Measurements from ENCODE around the gene SLC17A9.
"Not testable (repeated sequence)": the region's sequence is repeated elsewhere in the genome, so short reads cannot be mapped to it uniquely, and the experiment has no call there.

The SLC17A9 gene

DNA sequence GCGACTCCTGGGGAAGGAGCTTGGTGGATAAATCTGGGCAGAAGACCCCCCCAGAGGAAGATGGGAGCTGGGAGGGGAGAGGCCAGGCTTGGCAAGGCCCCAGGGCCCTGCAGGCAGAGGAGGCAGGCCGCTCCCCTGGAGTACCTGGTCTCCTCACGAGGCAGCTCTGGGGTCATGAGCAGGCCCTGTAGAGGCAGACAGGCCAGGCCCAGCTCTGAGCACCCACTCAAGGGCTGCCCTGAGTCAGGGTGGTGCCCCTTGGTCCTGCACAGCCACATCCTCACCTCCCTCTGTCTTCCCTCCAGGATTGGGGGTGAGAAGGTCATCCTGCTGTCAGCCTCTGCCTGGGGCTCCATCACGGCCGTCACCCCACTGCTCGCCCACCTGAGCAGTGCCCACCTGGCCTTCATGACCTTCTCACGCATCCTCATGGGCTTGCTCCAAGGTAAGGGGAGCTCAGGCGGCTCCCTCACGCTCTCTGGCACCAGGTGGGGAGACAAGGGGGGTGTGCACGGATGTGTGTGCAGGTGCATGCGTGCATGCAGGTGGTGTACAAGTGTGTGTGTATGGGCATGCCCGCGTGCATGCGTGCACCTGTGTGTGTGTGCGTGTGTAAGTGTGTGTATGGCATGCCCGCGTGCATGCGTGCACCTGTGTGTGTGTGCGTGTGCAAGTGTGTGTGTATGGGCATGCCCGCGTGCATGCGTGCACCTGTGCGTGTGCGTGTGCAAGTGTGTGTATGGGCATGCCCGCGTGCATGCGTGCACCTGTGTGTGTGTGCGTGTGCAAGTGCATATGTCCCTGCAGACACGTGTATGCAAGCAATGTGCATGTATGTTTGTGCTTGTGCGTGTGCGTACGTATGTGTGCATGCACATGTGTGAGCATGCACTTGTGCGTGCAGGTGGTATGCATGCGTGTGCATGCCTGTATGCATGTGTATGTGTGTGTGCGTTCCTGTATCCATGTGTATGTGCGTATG is 4.9 kb downstream of the SLC17A9 start:
- no peak for DNase-seq (ENCODE audit: low spot score)

DNA sequence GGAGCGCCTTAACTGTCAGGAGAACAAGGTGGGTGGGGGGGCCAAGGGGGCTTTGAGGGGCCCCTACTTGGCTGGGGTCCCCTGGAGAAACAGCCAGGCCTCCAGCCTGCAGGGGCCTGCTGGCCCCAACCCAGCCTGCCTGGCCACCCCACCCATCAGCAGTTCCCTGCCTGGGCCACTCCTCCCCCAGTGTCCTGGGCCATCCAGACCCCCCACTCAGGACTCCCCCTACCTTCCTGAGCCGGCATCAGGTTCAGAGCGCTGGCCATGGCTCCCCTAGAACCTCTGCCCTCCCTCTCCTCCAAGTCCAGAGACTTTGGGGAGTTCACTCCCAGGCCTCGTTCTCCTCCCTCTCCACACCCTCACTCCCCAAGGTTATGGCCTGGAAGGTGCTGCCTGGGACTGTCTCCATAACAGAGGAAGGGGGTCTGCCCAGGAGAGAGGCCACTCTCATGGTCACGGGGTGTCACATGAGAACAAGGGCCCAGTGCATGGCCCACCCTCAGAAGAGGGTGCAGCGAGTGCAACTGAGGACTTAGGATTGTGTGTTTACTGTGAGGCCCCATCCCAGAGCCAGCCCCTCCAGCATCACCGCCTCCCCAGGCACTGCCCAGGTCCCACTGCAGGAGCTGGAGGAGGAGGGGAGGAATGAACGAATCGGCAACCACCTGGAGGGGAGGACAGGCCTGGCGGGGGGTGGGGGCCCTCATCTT is 6.0 kb downstream of the SLC17A9 start:
- DNase-seq (ENCODE audit: low spot score): no peak

DNA sequence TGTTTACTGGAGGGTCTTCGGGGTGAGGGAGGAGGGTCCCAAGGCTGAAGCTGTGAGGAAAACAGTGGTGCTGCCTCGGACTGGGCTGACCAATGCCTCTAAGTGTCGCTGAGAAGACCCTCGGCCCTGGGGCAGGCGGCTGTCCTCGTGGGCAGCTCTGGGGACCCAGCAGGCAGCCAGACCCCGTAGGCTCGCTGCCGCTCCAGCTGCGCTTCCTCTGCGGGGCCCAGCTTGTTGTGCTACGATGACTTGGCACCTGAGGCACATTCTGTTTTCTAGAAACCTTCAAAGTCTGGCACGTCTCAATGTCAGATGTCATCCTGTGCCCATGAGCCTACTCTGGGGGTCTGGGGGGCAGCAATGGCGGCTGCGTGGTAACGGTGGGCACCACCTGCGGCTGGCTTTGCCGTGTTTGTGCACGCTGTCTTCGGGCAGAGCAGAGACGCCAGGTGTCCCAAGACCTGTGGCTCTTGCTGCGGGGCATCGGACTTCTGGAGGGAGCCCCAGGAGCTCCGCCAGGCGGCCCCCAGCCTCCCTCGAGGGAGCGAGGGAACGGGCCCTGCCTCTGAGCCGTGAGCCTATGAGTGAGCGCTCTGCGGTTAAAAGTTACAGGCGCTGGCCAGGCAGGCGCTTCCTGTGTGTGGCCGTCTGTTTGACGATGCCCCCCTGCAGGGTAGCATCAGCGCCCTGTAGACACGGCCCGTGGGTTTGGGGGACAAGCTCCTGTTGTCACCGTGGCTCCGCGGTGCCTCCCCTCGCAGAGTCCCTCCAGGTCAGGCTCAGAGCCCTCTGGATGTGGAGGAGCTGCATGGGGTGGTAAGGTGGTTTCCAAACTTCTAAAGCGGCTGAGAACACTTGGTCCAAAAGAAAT is 6.8 kb downstream of the SLC17A9 start:
- DNase-seq (ENCODE audit: low spot score): no peak

- no peak for DNase-seq (ENCODE audit: low spot score)
These were observed 7.5 kb downstream of the SLC17A9 start for GRCh38 chr20:62959998-62960436.

- not testable (repeated sequence) for DNase-seq (ENCODE audit: low spot score)
These were observed 8.2 kb downstream of the SLC17A9 start for GRCh38 chr20:62960446-62961309.

DNA sequence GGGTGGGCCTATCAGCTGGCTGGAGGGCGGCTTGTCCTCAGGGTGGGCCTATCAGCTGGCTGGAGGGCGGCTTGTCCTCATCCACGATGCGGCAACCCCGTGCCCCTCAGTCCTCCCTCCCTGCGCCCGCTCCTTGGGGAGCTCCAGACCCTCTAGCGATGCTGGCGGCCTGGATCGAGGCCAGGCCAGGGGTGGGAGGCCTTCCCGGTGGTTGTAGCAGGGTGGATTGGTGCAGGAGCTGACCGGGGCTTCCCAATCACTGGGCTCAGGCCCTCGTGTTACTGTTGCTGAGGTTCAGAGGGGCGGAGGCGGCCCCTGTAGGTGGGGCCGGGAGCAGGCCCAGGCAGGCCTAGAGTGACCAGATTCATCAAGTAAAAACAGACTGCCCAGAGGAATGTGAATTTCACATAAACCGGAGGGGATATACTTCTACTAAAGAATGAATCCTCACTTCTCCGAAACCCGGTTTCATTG is 8.8 kb downstream of the SLC17A9 start:
- no peak for DNase-seq (ENCODE audit: low spot score)

DNA sequence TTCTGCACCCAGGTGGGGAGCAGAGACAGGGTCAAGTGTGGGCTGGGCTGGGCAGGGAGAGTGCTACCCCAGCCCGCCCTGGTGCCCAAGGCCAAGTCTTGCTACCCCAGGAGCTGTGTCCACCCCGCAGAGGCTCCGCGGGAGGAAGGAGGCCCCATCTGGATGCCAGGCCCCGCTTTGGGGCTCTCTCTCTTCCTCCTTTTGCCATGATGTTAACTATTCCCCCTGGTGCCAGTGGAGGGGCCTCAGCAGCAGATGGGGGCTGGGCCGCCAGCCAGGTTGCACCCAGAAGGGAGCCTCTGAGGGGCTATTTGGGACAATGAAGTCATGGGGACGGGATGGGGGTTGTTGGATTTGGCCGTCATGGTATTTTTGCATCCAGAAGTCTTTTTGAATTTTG is 9.3 kb downstream of the SLC17A9 start:
- no peak for DNase-seq (ENCODE audit: low spot score)

- no peak for DNase-seq (ENCODE audit: low spot score)
These were observed 9.8 kb downstream of the SLC17A9 start for GRCh38 chr20:62962221-62962879.

DNA sequence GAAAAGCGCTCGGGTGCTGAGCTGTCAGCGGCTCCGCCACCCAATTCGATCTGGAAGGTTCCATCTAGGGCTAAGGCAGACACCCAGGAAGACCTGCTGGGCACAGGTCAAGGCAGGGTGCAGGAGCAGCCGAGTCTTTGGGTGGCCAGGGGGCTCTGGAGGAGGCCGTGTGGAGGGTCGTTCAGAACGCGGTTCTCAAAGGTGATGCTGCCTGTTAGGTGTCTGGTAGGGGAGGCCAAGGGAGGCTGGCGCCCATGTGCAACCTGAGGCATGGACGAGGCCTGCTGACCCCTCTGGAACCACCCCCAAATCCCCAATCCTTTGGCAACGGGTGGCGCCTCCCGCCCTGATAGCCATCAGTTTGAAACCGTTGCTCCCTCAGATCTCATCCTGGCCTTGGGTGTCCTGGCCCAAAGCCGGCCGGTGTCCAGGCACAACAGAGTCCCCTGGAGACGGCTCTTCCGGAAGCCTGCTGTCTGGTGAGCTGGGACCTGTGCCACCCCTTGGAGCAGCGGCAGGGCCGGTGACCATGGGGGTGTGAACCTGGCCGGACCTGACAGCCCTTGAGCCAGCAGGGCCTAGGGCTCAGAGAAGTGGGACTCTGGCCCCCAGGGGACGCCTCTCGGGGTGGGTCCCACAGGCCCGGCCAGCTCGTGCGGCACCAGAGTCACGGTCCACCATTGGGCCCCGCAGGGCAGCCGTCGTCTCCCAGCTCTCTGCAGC is 10.5 kb downstream of the SLC17A9 start:
- no peak for DNase-seq (ENCODE audit: low spot score)

DNA sequence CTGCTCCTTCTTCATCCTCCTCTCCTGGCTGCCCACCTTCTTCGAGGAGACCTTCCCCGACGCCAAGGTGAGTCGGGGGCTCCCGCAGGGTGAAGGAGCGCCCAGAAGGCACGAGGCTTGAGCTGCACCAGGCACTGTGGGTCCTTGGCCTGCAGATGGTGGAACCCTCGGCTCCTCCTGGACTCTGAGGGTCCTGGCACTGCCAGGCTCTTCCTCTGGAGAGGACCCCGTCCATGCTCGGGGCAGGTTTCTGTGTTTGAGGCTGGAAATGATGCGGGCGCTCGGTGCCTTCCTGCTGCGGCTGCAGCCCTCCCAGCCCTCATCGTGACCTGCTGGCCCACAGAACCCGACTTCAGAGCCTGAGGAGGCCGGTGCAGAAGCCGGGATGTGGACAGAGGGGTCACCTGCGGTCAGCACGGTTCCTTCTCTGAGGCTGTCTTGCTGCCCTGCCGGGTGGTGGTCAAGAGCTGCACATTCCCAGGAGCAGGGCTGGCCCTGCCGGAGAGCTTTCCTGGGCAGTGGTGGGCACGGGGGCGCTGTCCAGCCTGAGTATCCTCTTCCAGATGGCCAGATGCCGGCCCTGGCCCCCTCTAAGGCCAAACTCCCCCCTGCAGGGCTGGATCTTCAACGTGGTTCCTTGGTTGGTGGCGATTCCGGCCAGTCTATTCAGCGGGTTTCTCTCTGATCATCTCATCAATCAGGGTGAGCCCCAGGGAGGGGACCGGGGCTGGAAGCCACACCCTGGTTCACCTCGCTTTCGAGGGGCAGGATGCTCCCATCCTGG is 11.3 kb downstream of the SLC17A9 start:
- no peak for DNase-seq (ENCODE audit: low spot score)

DNA sequence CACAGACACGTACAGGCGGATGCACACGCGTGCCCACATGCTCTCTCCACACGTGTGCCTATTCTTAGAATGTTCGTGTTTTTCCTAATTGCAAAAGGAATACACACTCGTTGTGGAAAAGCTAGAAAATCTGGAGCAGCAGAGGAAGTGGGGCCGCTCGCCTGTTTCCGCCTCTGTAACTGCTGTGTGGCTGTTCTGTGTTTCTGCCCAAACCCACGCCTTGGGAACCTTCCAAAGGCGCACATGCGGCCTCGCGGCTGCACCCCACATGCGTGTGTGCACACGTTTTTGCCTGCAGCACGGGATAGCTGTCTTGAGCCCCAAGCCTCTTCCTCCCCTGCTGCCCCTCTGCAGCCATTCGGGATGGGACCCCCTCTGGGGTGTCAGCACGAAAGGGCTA is 12.2 kb downstream of the SLC17A9 start:
- DNase-seq (ENCODE audit: low spot score): peak; percentile 63

GRCh38 chr20:62965363-62965771 is 12.9 kb downstream of the SLC17A9 start:
- no peak for DNase-seq (ENCODE audit: low spot score)

GRCh38 chr20:62966212-62967148 is 14.0 kb downstream of the SLC17A9 start:
- no peak for DNase-seq (ENCODE audit: low spot score)

- no peak for DNase-seq (ENCODE audit: low spot score)
These were observed 14.6 kb downstream of the SLC17A9 start for GRCh38 chr20:62967149-62967501.

- DNase-seq (ENCODE audit: low spot score): no peak
These were observed 15.3 kb downstream of the SLC17A9 start for GRCh38 chr20:62967628-62968351.

- DNase-seq (ENCODE audit: low spot score): no peak
These were observed 16.1 kb downstream of the SLC17A9 start for GRCh38 chr20:62968378-62969178.

Data from Ammon's horn (tissue), 1 donor.